HCT116 (cell line): Measurements from ENCODE around the gene ZNF492. TPM values are rescaled to one million over a fixed set of nuclear protein-coding genes. Genes with fewer than 3 reads are reported as not detected.

Source experiments
- ATAC-seq: fragments of 200-7000 bp; cut with Tn5 transposase; 2 replicates; pipeline ENCODE4 v1.9.1; 2020; ENCODE audit warnings: mild to moderate bottlenecking, moderate library complexity
- BruUV-seq: library from RNA; stranded (reverse); fragments of 400-500 nt; replicated peaks from 2 replicates; lab custom pipeline; 2021; lab: Mats Ljungman, UMichigan
- CTCF ChIA-PET: fragments of 300-600 bp; sonication (Branson Sonifier 250); formaldehyde crosslinking; loops from one replicate; lab custom pipeline; 2021; ENCODE audit warnings: antibody characterized with exemption; lab: Charles Lee
- POLR2A ChIA-PET: fragments of 300-600, 350-600 bp; sonication (Branson Sonifier 250); formaldehyde crosslinking; loops from one replicate; lab custom pipeline; 2021; ENCODE audit warnings: antibody characterized with exemption; lab: Charles Lee
- RAD21 ChIA-PET, 2 experiments: fragments of 300-600 bp; sonication (Branson Sonifier 250); formaldehyde crosslinking; loops; one replicate each; lab custom pipeline; 2023; ENCODE audit warnings: low total read pairs in 2 of 2; ENCODE audit not compliant: uncharacterized antibody in 2 of 2, unreplicated experiment in 2 of 2, low non-redundant PET in 1 of 2; lab: Charles Lee
- DNase-seq: peaks from one replicate; pipeline ENCODE4 v3.0.0-alpha.2; 2010; ENCODE audit warnings: low read depth, low spot score
- H2AFZ ChIP-seq: fragments of 200-600 bp; shearing (Covaris generic), sonication (generic); 2 replicates; pipeline ENCODE4 v1.6.1; 2017; ENCODE audit warnings: low read depth, mixed run types, mixed read lengths, antibody characterized with exemption, low read length; ENCODE audit not compliant: poor library complexity, severe bottlenecking
- H3K27ac ChIP-seq: 2 replicates; pipeline ENCODE4 v1.5.1; 2012; ENCODE audit warnings: low read depth, low read length
- H3K27me3 ChIP-seq: fragments of 200-600 bp; sonication (generic); 2 replicates; pipeline ENCODE4 v1.6.1; 2016; ENCODE audit warnings: mixed run types, low read length, mixed read lengths; ENCODE audit not compliant: insufficient read depth
- H3K36me3 ChIP-seq, 2 experiments: fragments of 200-500 bp in 1 of 2; fragments of 200-600 bp in 1 of 2; sonication (Bioruptor generic) in 1 of 2; sonication (generic) in 1 of 2; 2 replicates each; pipeline versions ENCODE4 v1.5.1 to v1.6.1; 2014 to 2016; ENCODE audit warnings: low read length in 2 of 2, inconsistent platforms in 1 of 2, mixed read lengths in 1 of 2, mixed run types in 1 of 2; ENCODE audit not compliant: insufficient read depth in 2 of 2, control insufficient read depth in 1 of 2
- H3K4me1 ChIP-seq, 2 experiments: fragments of 200-600 bp in 1 of 2; sonication (generic) in 1 of 2; 2 replicates each; pipeline versions ENCODE4 v1.5.1 to v1.6.1; 2012 to 2017; ENCODE audit warnings: low read length in 2 of 2, inconsistent platforms in 1 of 2, mild to moderate bottlenecking in 1 of 2, mixed read lengths in 1 of 2, mixed run types in 1 of 2, moderate library complexity in 1 of 2; ENCODE audit not compliant: insufficient read depth in 2 of 2, control insufficient read depth in 1 of 2
- H3K4me2 ChIP-seq: fragments of 200-600 bp; sonication (generic); 2 replicates; pipeline ENCODE4 v1.6.1; 2017; ENCODE audit warnings: mixed run types, low read length, mixed read lengths
- H3K4me3 ChIP-seq, 2 experiments: fragments of 200-600 bp in 1 of 2; sonication (generic) in 1 of 2; replicated peaks in 1 of 2; 2 replicates each; pipeline ENCODE4 v1.5.1; 2011 to 2016; ENCODE audit warnings: low read length in 2 of 2, control low read depth in 1 of 2, low read depth in 1 of 2, mild to moderate bottlenecking in 1 of 2, mixed read lengths in 1 of 2, mixed run types in 1 of 2
- H3K79me2 ChIP-seq: fragments of 200-600 bp; sonication (generic); 2 replicates; pipeline ENCODE4 v1.6.1; 2017; ENCODE audit warnings: mild to moderate bottlenecking, mixed run types, low read length, moderate library complexity, mixed read lengths; ENCODE audit not compliant: insufficient read depth
- H3K9ac ChIP-seq: fragments of 200-600 bp; sonication (generic); 2 replicates; pipeline ENCODE4 v1.6.1; 2016; ENCODE audit warnings: low read length, mixed read lengths
- H3K9me2 ChIP-seq: fragments of 200-600 bp; sonication (generic), shearing (Covaris generic); 2 replicates; pipeline ENCODE4 v1.6.1; 2017; ENCODE audit warnings: mixed run types, mild to moderate bottlenecking, moderate library complexity; ENCODE audit not compliant: insufficient read depth
- H3K9me3 ChIP-seq, 2 experiments: fragments of 200-500 bp in 1 of 2; fragments of 200-600 bp in 1 of 2; sonication (Bioruptor generic) in 1 of 2; sonication (generic) in 1 of 2; 2 replicates each; pipeline ENCODE4 v1.6.1; 2014 to 2017; ENCODE audit warnings: low read length in 2 of 2, mixed read lengths in 2 of 2, inconsistent platforms in 1 of 2, low read depth in 1 of 2, mild to moderate bottlenecking in 1 of 2, mixed run types in 1 of 2, moderate library complexity in 1 of 2; ENCODE audit not compliant: control insufficient read depth in 1 of 2, insufficient read depth in 1 of 2
- H4K20me1 ChIP-seq: fragments of 200-600 bp; sonication (generic), shearing (Covaris generic); 2 replicates; pipeline ENCODE4 v1.6.1; 2017; ENCODE audit warnings: mixed run types, mild to moderate bottlenecking, moderate library complexity; ENCODE audit not compliant: insufficient read depth
- ATF3 ChIP-seq: IDR thresholded peaks from 2 replicates; pipeline ENCODE4 v1.6.1; 2012
- CEBPB ChIP-seq: IDR thresholded peaks from 2 replicates; pipeline ENCODE4 v1.6.1; 2012; ENCODE audit warnings: low read depth
- CTCF ChIP-seq, 3 experiments: fragments of 200-600 bp in 1 of 3; sonication (generic) in 1 of 3; IDR thresholded peaks in 2 of 3; conservative IDR thresholded peaks in 1 of 3; 2 replicates each; pipeline ENCODE4 v1.5.1; 2012 to 2017; ENCODE audit warnings: low read depth in 2 of 3, low read length in 2 of 3, antibody characterized with exemption in 1 of 3, borderline replicate concordance in 1 of 3, control low read depth in 1 of 3, mild to moderate bottlenecking in 1 of 3, mixed read lengths in 1 of 3, mixed run types in 1 of 3, moderate library complexity in 1 of 3; ENCODE audit not compliant: insufficient read depth in 1 of 3
- POLR2A ChIP-seq: IDR thresholded peaks from 2 replicates; pipeline ENCODE4 v1.7.0; 2011; ENCODE audit warnings: borderline replicate concordance; ENCODE audit not compliant: insufficient read depth, insufficient read length; ENCODE audit errors: extremely low read depth
- REST ChIP-seq: IDR thresholded peaks from 2 replicates; pipeline ENCODE4 v1.6.1; 2012; ENCODE audit warnings: low read depth
- YY1 ChIP-seq: IDR thresholded peaks from 2 replicates; pipeline ENCODE4 v1.6.1; 2011; ENCODE audit warnings: low read length, low read depth, moderate library complexity, mild to moderate bottlenecking; ENCODE audit not compliant: insufficient replicate concordance; ENCODE audit errors: extremely low read depth
- ZBTB33 ChIP-seq: IDR thresholded peaks from 2 replicates; pipeline ENCODE4 v1.6.1; 2011; ENCODE audit warnings: mild to moderate bottlenecking, low read length, moderate library complexity; ENCODE audit not compliant: insufficient replicate concordance; ENCODE audit errors: extremely low read depth
- ZFX ChIP-seq: fragments of 450-650 bp; IDR thresholded peaks from 2 replicates; pipeline ENCODE4 v1.6.1; 2017
- intact Hi-C: fragments of 100-400 bp; cut with micrococcal nuclease; formaldehyde crosslinking; loops from 2 replicates; pipeline ENCODE4 v1.10.0; 2022
- total RNA-seq: library from RNA; stranded (reverse); gene quantifications from one replicate; pipeline ENCODE4 v1.2.1, GENCODE V29; 2021; ENCODE audit not compliant: unreplicated experiment

The ZNF492 gene
- total RNA-seq, 1 experiment from 2014 or later = not detected

GRCh38 chr19:22622901-22623840 lies 11.0 kb upstream of the ZNF492 start (continued):
- no peak for TF ChIP-seq REST
- TF ChIP-seq POLR2A = no peak
- TF ChIP-seq CEBPB = no peak
- no peak for TF ChIP-seq CTCF (IDR thresholded peaks at IDR 0.05 in 2 of 3, conservative IDR thresholded peaks at IDR 0.05 in 1 of 3; ENCODE audit: borderline replicate concordance in 1 of 3, insufficient read depth in 1 of 3, low read depth in 2 of 3, low read length in 2 of 3)
- TF ChIP-seq ATF3 = no peak

GRCh38 chr19:22623841-22624221 lies 10.3 kb upstream of the ZNF492 start:
- no peak overlapping the region for H3K4me2 ChIP-seq
- intact Hi-C loops = no loop called here
- no peaks in the 10 kb centered on the region for H4K20me1 ChIP-seq
- POLR2A ChIA-PET = no interaction called here
- no peak for ATAC-seq
- no peak overlapping the region for H3K27ac ChIP-seq
- no peak overlapping the region for H3K9ac ChIP-seq
- CTCF ChIA-PET = no interaction called here
- no peak overlapping the region for H2AFZ ChIP-seq
- RAD21 ChIA-PET = no interaction called here
- H3K4me1 ChIP-seq = no peaks in the 10 kb centered on the region
- H3K79me2 ChIP-seq = no peaks in the 10 kb centered on the region
- H3K9me3 ChIP-seq = peaks cover 5 to 18% of the 10 kb centered on the region in 2 experiments; a peak in 2 of 4 replicates
- no peaks in the 10 kb centered on the region for H3K36me3 ChIP-seq
- no peak for DNase-seq
- no peak overlapping the region for H3K4me3 ChIP-seq
- no peaks in the 10 kb centered on the region for H3K9me2 ChIP-seq
- no peaks in the 10 kb centered on the region for H3K27me3 ChIP-seq
- BruUV-seq = no TSS peak
- TF ChIP-seq ZFX = no peak
- no peak for TF ChIP-seq ZBTB33
- no peak for TF ChIP-seq ATF3
- TF ChIP-seq YY1 = no peak
- TF ChIP-seq CTCF (IDR thresholded peaks at IDR 0.05 in 2 of 3, conservative IDR thresholded peaks at IDR 0.05 in 1 of 3; ENCODE audit: borderline replicate concordance in 1 of 3, insufficient read depth in 1 of 3, low read depth in 2 of 3, low read length in 2 of 3) = no peak
- TF ChIP-seq POLR2A = no peak
